Spleen (tissue), 7 donors: ENCODE data around the gene CD48.

Experiments used
- CTCF ChIP-seq, 11 experiments: fragments of 200-600 bp in 7 of 11; fragments of 450-650 bp in 4 of 11; sonication (generic) in 4 of 11; IDR thresholded peaks in 8 of 11; conservative IDR thresholded peaks in 3 of 11; 1 replicate in 7 of 11; 2 replicates in 4 of 11; pipeline versions ENCODE4 v1.4.0 to v1.8.0; 2016 to 2021; ENCODE audit warnings: antibody characterized with exemption in 11 of 11, inconsistent platforms in 4 of 11, mild to moderate bottlenecking in 1 of 11
- POLR2A ChIP-seq, 3 donors: fragments of 450-650 bp; IDR thresholded peaks; one replicate each; pipeline ENCODE4 v1.5.1; 2017; ENCODE audit warnings: antibody characterized with exemption in 3 of 3, mild to moderate bottlenecking in 1 of 3
- POLR2AphosphoS5 ChIP-seq, 3 donors: sonication (generic); formaldehyde crosslinking; IDR thresholded peaks; one replicate each; pipeline ENCODE4 v1.5.1; 2017; ENCODE audit warnings: antibody characterized with exemption in 3 of 3
- donor health status: DM: no; HTN: no; CAD: no; lungs with moderate emphysema.
- donor health status: DM: no; HTN: no; CAD: no.
- donor health status: DM: no; HTN: no; CAD: no.

GRCh38 chr1:160704250-160704649, 7.4 kb downstream of the CD48 start:
- peak in 1 of 3 donors; percentile 35 for TF ChIP-seq POLR2A (IDR thresholded peaks at IDR 0.05)
- no peak for TF ChIP-seq CTCF (IDR thresholded peaks at IDR 0.05 in 8 of 11, conservative IDR thresholded peaks at IDR 0.05 in 3 of 11)
- peak in 1 of 3 donors; percentile 83 for TF ChIP-seq POLR2AphosphoS5 (IDR thresholded peaks at IDR 0.05)
